Mesothelial cell of epicardium (in vitro differentiated cells): Measurements from ENCODE around the gene SPRR1A. TPM values are rescaled to one million over a fixed set of nuclear protein-coding genes. Genes with fewer than 3 reads are reported as not detected.

Experiments
- DNase-seq, 2 experiments: peaks; one replicate each; pipeline ENCODE4 v3.0.0; 2021; ENCODE audit warnings: low spot score in 2 of 2; ENCODE audit not compliant: unreplicated experiment in 2 of 2
- H3K27ac Mint-ChIP-seq: 2 replicates; pipeline ENCODE4 v1.8.0; 2021; ENCODE audit warnings: mixed read lengths
- H3K27me3 Mint-ChIP-seq: 2 replicates; pipeline ENCODE4 v1.8.0; 2021; ENCODE audit warnings: low read depth, mixed read lengths
- H3K36me3 Mint-ChIP-seq: 2 replicates; pipeline ENCODE4 v1.8.0; 2021; ENCODE audit warnings: mixed read lengths
- H3K4me1 Mint-ChIP-seq: 2 replicates; pipeline ENCODE4 v1.8.0; 2021; ENCODE audit warnings: mixed read lengths
- H3K4me3 Mint-ChIP-seq: 2 replicates; pipeline ENCODE4 v1.8.0; 2021; ENCODE audit warnings: mild to moderate bottlenecking, moderate library complexity, mixed read lengths
- H3K9me3 Mint-ChIP-seq: 2 replicates; pipeline ENCODE4 v1.8.0; 2021; ENCODE audit warnings: mixed read lengths
- total RNA-seq: library from RNA; stranded (reverse); gene quantifications from 3 replicates; pipeline ENCODE4 v1.2.1, GENCODE V29; 2021
- TF ChIP-seq, protein P1 (sequence below): fragments of 200-600 bp; sonication (generic); IDR thresholded peaks from one replicate; pipeline ENCODE4 v1.5.0; 2021; ENCODE audit warnings: antibody characterized with exemption; ENCODE audit not compliant: unreplicated experiment

SPRR1A gene
- total RNA-seq, 1 donor from 2014 or later = not detected

DNA sequence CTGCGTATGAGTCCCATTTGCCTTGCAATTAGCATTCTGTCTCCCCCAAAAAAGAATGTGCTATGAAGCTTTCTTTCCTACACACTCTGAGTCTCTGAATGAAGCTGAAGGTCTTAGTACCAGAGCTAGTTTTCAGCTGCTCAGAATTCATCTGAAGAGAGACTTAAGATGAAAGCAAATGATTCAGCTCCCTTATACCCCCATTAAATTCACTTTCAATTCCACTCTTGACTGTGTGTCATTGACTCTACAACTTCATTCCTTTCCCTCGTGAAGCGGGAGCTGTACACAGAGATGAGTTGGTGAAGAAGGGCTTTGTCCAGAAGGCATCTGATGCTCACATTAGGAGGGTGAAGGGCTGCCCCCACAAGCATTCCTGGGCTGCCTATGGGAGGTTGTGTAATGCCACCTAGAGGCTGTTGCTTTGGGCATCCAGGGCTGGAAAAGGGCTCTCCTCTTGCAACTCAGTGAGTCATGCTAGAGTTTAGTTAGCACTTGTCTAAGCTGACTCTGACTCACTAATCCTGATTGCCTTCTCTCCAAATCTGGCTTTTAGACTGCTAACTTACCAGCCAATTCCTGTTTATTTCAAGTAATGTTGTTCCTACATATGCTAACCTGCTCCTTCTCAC is 48.9 kb downstream of the SPRR1A start:
- peaks cover 31% of the 10 kb centered on the region for H3K27me3 Mint-ChIP-seq
- TF ChIP-seq, protein P1, sequence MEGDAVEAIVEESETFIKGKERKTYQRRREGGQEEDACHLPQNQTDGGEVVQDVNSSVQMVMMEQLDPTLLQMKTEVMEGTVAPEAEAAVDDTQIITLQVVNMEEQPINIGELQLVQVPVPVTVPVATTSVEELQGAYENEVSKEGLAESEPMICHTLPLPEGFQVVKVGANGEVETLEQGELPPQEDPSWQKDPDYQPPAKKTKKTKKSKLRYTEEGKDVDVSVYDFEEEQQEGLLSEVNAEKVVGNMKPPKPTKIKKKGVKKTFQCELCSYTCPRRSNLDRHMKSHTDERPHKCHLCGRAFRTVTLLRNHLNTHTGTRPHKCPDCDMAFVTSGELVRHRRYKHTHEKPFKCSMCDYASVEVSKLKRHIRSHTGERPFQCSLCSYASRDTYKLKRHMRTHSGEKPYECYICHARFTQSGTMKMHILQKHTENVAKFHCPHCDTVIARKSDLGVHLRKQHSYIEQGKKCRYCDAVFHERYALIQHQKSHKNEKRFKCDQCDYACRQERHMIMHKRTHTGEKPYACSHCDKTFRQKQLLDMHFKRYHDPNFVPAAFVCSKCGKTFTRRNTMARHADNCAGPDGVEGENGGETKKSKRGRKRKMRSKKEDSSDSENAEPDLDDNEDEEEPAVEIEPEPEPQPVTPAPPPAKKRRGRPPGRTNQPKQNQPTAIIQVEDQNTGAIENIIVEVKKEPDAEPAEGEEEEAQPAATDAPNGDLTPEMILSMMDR = no peak
- no peak overlapping the region for H3K4me3 Mint-ChIP-seq
- H3K4me1 Mint-ChIP-seq = no peaks in the 10 kb centered on the region
- no peak for DNase-seq
- H3K9me3 Mint-ChIP-seq = peaks cover 6% of the 10 kb centered on the region
- no peaks in the 10 kb centered on the region for H3K36me3 Mint-ChIP-seq
- H3K27ac Mint-ChIP-seq = no peak overlapping the region

DNA sequence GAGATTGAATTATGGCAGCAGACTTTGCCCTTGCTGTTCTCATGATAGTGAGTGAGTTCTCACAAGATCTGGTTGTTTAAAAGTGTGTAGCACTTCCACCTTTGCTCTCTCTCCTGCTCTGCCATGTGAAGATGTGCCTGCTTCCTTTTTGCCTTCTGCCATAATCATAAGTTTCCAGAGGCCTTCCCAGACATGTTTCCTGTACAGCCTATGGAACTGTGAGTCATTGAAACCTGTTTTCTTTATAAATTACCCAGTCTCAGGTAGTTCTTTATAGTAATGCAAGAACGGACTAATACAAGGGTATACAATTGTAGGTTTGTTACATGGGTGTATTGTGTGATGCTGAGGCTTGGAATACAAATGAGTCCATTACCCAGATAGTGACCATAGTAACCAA is 51.3 kb downstream of the SPRR1A start:
- Mint-ChIP-seq H3K4me1 (no peaks in the 10 kb centered on the region), H3K36me3 (no peaks in the 10 kb centered on the region), H3K9me3 (no peaks in the 10 kb centered on the region), H3K4me3 (no peak overlapping the region), H3K27me3 (peaks cover 46% of the 10 kb centered on the region), H3K27ac (no peak overlapping the region)
- no peak for DNase-seq
- TF ChIP-seq, protein P1 = no peak

Other genes with a start within 250 kb of the SPRR1A start
- gene KPRP, start 226.1 kb upstream of the SPRR1A start, total RNA-seq = not detected in 3 replicates
- gene LCE1F, start 208.9 kb upstream of the SPRR1A start, total RNA-seq = not detected in 3 replicates
- gene LCE1E, start 197.8 kb upstream of the SPRR1A start, total RNA-seq = not detected in 3 replicates
- gene LCE1D, start 187.4 kb upstream of the SPRR1A start, total RNA-seq = not detected in 3 replicates
- gene LCE1C, start 177.4 kb upstream of the SPRR1A start, total RNA-seq = not detected in 3 replicates
- gene LCE1B, start 172.1 kb upstream of the SPRR1A start, total RNA-seq = not detected in 3 replicates
- gene LCE1A, start 156.6 kb upstream of the SPRR1A start, total RNA-seq = not detected in 3 replicates
- gene LCE6A, start 141.2 kb upstream of the SPRR1A start, total RNA-seq = not detected in 3 replicates
- not detected in 3 replicates for gene LCE7A, start 124.1 kb upstream of the SPRR1A start, total RNA-seq
- not detected in 3 replicates for gene SMCP, start 105.8 kb upstream of the SPRR1A start, total RNA-seq
- gene IVL, start 75.5 kb upstream of the SPRR1A start, total RNA-seq = 0.11 to 0.34 TPM (median 0.27 TPM) in 3 replicates
- not detected in 3 replicates for gene SPRR5, start 36.9 kb upstream of the SPRR1A start, total RNA-seq
- gene SPRR4, start 13.4 kb upstream of the SPRR1A start, total RNA-seq = not detected in 3 replicates
- not detected in 3 replicates for gene SPRR3, start 17.7 kb downstream of the SPRR1A start, total RNA-seq
- gene SPRR1B, start 47.1 kb downstream of the SPRR1A start, total RNA-seq = not detected in 3 replicates
- gene SPRR2D, start 57.0 kb downstream of the SPRR1A start, total RNA-seq = not detected in 3 replicates
- not detected in 3 replicates for gene SPRR2A, start 73.4 kb downstream of the SPRR1A start, total RNA-seq
- not detected in 3 replicates for gene SPRR2B, start 87.5 kb downstream of the SPRR1A start, total RNA-seq
- 1.2 to 1.9 TPM (median 1.9 TPM) in 3 replicates for gene SPRR2E, start 110.4 kb downstream of the SPRR1A start, total RNA-seq
- 54.4 to 65.0 TPM (median 56.6 TPM) in 3 replicates for gene SPRR2F, start 129.4 kb downstream of the SPRR1A start, total RNA-seq
- not detected in 3 replicates for gene SPRR2G, start 166.8 kb downstream of the SPRR1A start, total RNA-seq
- not detected in 3 replicates for gene LELP1, start 219.3 kb downstream of the SPRR1A start, total RNA-seq
- not detected in 3 replicates for gene PRR9, start 233.5 kb downstream of the SPRR1A start, total RNA-seq